Dermis microvascular lymphatic vessel endothelial cell (primary cell): Measurements from ENCODE around the gene LRRC32. TPM values are rescaled to one million over a fixed set of nuclear protein-coding genes. Genes with fewer than 3 reads are reported as not detected.

Experiments
- DNase-seq, 2 donors: peaks; one replicate each; pipeline versions ENCODE4 v3.0.0 to v3.0.0-alpha.2; 2010; ENCODE audit warnings: low read depth in 2 of 2
- total RNA-seq: library from RNA; depleted of rRNA; stranded (reverse); fragments of >200 nt; gene quantifications from 2 replicates; pipeline ENCODE4 v1.2.1, GENCODE V29; 2014

LRRC32 gene
- total RNA-seq, 1 donor from 2014 or later = 20.9 TPM

- peak in 1 of 2 donors; percentile 70 for DNase-seq
These were observed 5.9 kb downstream of the LRRC32 start for GRCh38 chr11:76664578-76665061.

GRCh38 chr11:76663912-76664440, 6.6 kb downstream of the LRRC32 start:
- DNase-seq = no peak

GRCh38 chr11:76663486-76663810, 7.1 kb downstream of the LRRC32 start:
- DNase-seq = no peak

GRCh38 chr11:76662656-76663485, 7.7 kb downstream of the LRRC32 start:
- DNase-seq = no peak

GRCh38 chr11:76661834-76662434, 8.6 kb downstream of the LRRC32 start:
- DNase-seq = no peak

- DNase-seq = no peak
These were observed 9.2 kb downstream of the LRRC32 start for GRCh38 chr11:76661306-76661751.

- no peak for DNase-seq
These were observed 9.8 kb downstream of the LRRC32 start for GRCh38 chr11:76660533-76661305.

GRCh38 chr11:76659672-76660532, 10.6 kb downstream of the LRRC32 start:
- DNase-seq = no peak

GRCh38 chr11:76658651-76659650, 11.6 kb downstream of the LRRC32 start:
- no peak for DNase-seq

- no peak for DNase-seq
These were observed 12.3 kb downstream of the LRRC32 start for GRCh38 chr11:76658231-76658630.

GRCh38 chr11:76657187-76658170, 13.1 kb downstream of the LRRC32 start:
- no peak for DNase-seq

GRCh38 chr11:76656571-76657081, 13.9 kb downstream of the LRRC32 start:
- no peak for DNase-seq

GRCh38 chr11:76656050-76656531, 14.5 kb downstream of the LRRC32 start:
- DNase-seq = no peak

- DNase-seq = peak; percentile 17 to 64
These were observed 15.0 kb downstream of the LRRC32 start for GRCh38 chr11:76655501-76656049.

- DNase-seq = no peak
These were observed 15.6 kb downstream of the LRRC32 start for GRCh38 chr11:76654980-76655379.

- no peak for DNase-seq
These were observed 16.2 kb downstream of the LRRC32 start for GRCh38 chr11:76654298-76654851.

- no peak for DNase-seq
These were observed 16.8 kb downstream of the LRRC32 start for GRCh38 chr11:76653674-76654284.
